Amniotic stem cell (primary cell): ENCODE measurements around the gene KHDC4.
"Not testable (repeated sequence)": the region's sequence is repeated elsewhere in the genome, so short reads cannot be mapped to it uniquely, and the experiment has no call there.

Experiments
- DNase-seq: peaks from one replicate; lab custom pipeline; 2025; lab: John Stamatoyannopoulos, UW

KHDC4 gene

DNA sequence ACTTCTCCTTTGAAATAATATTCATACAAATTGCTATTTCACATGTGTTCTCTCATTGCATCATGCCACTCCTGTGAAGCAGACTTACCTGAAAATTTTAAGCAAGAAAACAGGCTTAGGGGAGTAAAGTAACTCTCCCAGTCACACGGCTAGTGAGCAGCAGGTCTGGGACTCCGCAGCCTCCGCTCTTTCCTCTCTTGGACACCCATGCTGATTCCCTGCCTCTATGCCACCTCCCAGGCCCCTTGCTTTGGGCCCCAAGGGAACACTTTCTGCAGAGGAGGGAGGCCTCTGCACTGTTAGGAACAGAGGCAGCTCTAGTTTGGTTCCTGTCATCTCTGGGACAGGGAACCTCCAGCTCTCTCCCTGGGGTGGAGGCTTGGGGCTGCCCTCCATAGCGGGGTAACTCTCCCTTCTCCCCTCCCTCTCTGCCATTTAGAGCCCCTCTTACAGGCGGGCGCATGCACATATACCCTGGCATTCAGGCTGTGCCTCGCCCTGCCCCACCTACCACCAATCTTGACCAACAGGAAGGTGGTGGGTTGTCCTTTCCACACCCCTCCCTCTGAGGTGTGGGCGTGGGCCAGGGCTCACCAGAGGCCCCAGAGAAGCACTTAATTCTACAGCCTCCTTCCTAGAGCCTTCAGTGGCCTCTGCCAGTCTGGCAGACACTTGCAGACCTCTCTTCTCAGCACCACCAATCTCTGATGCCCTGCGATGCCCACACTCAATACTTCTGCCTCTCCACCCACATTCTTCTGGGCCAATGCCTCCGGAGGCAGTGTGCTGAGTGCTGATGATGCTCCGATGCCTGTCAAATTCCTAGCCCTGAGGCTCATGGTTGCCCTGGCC is 7.0 kb upstream of the KHDC4 start, which contains the start of gene RXFP4:
Gene RXFP4 (plus strand): TSS at position 646 of the 852 bp plus-strand sequence. CDS start 72 bp downstream, at position 718.
- DNase-seq = no peak

- no peak for DNase-seq
Observed at GRCh38 chr1:155940482-155940992, 6.3 kb upstream of the KHDC4 start.

- no peak for DNase-seq
Observed at GRCh38 chr1:155938220-155938627, 4.0 kb upstream of the KHDC4 start.

GRCh38 chr1:155934936-155935590 is 850 bp upstream of the KHDC4 start:
- DNase-seq = no peak

DNA sequence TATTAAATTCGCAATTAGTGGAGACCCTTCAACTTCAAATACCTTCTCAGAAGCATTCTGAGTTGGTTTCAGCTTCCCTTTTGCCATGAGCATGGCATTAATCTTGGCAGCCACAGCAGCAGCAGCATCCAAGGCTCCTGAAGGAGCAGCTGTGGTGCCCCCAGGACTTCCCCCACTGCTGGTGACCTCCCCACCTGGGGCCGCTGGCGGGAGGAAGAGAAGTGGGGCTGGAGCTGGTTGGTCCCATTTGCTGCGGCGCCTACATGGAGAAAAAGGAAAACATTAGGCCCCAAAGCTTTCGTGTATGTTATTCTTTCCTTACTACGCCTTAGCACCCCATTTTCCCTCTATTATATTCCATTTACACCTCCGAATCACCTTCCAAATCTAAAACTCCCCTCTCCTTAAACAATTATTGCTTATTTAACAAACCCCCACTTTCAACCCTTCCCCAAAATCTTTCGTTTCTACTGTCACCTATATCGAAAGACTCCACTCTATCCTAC is 569 bp downstream of the KHDC4 start:
- no peak for DNase-seq

- no peak for DNase-seq
Observed at GRCh38 chr1:155932487-155932886, 1.7 kb downstream of the KHDC4 start.

DNA sequence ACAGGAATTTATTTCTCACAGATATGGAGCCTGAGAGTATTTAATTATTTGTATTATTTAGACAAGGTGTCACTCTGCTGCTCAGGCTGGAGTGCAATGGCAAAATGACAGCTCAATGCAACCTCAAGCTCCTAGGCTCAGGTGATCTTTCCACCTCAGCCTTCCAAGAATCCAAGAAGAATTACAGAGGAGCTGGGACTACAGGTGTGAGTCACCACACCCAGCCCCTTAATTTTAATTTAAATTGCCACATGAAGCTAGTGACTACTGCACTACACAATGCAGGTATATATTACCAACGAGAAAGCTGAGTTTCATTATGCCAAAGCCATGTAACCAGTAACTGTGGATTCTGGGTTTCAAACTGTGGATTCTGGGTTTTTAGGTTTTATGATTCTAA is 2.1 kb downstream of the KHDC4 start:
- DNase-seq = no peak

- no peak for DNase-seq
Observed at GRCh38 chr1:155931332-155932038, 2.7 kb downstream of the KHDC4 start.

GRCh38 chr1:155930725-155931124 is 3.5 kb downstream of the KHDC4 start:
- DNase-seq = not testable (repeated sequence)

DNA sequence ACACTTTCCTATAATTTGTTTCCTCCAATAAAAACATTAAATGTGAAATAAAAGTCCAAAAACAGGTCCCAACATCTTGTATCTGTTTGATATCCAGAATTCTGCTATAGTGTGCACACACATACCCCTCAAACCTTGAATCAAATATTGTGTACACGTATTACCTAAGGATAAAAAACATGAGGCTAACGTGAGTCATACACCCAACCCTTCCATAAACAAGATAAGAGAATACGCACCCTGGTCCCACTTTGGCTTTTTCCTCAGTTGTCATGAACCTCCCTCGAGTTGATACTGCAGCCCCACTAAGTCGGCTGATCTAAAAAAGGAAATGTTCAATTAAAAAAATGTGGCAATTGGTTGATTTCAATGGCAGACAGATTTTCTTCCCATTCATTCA is 5.2 kb downstream of the KHDC4 start:
- DNase-seq = no peak

GRCh38 chr1:155925506-155925905 is 8.7 kb downstream of the KHDC4 start:
- no peak for DNase-seq

DNA sequence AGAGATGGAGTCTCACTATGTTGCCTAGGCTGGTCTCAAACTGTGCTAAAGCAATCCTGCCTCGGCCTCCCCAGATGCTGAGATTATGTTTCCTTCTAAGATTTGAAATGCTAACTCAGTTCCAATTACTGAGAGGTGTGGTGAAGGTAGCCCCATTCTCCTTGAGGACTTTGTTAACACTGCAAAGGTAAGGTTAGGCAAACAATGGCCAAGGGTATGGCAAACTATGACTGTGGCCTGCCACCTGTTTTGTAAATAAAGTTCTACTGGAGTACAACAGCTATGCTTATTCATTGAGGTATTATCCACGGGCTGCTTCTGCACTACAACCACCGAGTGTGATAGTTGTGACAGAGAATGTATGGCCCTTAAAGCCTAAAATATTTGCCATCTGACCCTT is 13.5 kb downstream of the KHDC4 start:
- DNase-seq = no peak

DNA sequence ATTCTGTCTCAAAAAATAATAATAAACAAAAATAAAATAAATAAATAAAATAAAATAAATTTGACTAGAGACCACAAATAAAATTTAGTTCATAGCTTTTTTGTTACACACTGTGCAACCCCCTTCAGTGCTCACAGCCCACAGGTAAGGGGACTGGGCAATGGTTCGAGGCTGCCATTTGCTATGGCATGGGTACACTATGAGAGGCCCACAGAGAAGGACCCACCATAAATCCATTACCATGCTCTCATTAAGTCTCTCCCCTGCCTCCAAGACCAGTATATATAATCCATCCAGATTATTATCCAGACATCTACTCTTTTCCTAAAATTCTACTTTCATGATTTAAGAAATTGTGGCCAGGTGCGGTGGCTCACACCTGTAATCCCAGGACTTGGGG is 14.4 kb downstream of the KHDC4 start:
- DNase-seq = no peak

DNA sequence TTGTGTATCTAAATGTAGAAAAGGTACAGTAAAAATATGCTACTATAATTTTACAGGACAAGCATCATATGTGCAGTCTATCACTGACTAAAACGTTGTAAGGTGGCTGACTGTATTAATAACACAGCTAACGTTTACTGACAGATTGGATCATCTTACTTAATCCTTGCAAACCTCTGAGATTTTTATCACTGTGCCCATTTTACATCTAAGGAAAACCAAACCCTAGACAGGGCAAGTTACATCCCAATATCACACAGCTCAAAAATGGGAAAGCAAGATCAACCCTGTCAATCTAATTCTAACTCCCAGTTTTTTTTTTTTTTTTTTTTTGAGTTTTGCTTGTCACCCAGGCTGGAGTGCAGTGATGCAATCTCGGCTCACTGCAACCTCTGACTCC is 15.6 kb downstream of the KHDC4 start:
- DNase-seq = no peak

- DNase-seq = no peak
Observed at GRCh38 chr1:155913969-155914757, 20.1 kb downstream of the KHDC4 start.

GRCh38 chr1:155912056-155912536 is 22.1 kb downstream of the KHDC4 start:
- no peak for DNase-seq

DNA sequence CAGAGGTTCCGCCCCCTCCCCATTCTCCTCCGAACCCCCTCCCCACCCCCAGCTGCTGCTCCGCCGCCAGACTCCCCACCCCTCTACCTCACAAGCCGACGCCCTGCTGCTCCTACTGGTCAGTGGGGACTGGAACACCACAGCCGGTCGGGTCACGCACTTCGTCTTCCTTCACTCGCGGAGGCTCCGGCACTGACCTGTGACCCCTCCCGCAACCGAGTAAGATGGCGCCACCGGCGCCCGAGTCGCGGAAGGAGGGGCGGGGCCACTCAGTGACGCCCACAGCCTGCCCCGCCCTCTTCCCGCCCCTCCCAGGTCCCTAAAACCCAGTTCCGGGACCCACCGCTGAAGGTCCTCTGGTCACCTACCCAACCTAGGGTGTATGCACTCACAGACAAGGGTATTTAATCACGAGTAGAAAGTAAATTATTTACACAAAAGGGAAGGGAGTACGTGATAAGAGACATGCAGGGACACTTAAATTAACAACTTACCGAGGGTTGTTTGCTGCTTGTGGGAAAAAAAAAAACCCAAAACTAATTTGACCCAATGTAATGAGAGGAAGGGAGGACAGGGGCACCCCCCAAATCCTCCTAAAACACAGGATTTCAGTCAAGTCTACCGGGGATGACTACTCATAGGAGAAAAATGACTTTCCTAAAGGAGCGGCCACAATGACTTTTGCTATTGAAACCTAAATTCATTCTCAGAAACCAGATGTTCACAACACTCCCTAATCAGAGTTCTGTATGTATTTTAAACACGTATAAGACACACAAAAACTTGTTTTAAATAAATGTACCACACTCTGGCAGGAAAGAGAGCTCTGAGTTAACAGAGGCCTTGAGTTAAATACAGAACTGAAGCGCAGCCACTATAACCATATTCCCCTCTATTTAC is 22.8 kb downstream of the KHDC4 start, which contains the start of gene RIT1:
Gene RIT1 (minus strand): TSS at position 194 of the 900 bp plus-strand sequence. CDS start 588 bp downstream, outside the sequence.
- peak; percentile 51 for DNase-seq

GRCh38 chr1:155910621-155911121 is 23.5 kb downstream of the KHDC4 start:
- DNase-seq = no peak

DNA sequence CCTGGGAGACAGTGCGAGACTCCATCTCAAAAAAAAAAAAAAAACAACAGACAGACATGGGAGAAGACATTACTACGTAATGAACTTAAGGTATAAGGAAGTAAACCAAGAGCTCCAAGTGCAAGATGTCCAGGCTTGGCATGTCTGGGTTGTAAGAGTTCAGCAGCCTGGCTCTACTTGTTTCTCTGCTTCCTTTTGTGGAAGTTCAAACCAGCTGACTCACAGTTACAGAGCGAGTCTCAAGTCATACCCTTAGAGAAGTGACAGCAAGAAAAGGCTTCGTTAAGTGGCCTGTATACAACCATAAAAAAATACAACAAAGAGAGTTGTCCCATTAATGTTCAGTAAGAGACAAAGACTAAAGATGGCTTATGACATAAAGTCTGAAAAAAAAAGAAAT is 24.3 kb downstream of the KHDC4 start:
- no peak for DNase-seq

DNA sequence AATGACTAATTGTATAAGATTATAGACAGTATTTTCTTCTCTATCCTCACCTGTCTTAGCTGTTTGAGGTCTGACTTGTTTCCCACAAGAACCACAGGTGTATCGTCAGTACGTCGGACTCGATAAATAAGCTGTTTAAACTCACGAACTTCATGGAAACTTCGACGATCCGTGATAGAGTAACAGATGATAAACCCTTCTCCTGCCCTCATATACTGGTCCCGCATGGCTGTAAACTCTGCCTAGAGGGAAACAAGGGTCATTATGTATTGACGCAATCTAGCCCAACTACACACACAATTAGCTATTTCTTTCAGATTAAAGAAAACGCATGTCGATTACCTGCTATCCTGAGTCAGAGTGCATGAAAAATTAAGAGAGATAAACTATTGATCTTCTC is 30.0 kb downstream of the KHDC4 start:
- no peak for DNase-seq
